Thymus (tissue), 11 donors: Measurements from ENCODE around the gene CD86. TPM values are rescaled to one million over a fixed set of nuclear protein-coding genes. Genes with fewer than 3 reads are reported as not detected.

Experiments
- DNase-seq, 9 donors: peaks; one replicate each; pipeline ENCODE4 v3.0.0-alpha.2; 2013; ENCODE audit warnings: low spot score in 9 of 9, low read depth in 6 of 9, missing footprints in 1 of 9
- H3K27ac ChIP-seq, 2 donors: one replicate each; pipeline ENCODE4 v1.5.1; 2013; ENCODE audit warnings: control low read depth in 1 of 2, low read depth in 1 of 2, low read length in 1 of 2, mild to moderate bottlenecking in 1 of 2, moderate library complexity in 1 of 2
- H3K27me3 ChIP-seq, 2 donors: one replicate each; pipeline ENCODE4 v1.5.1; 2013; ENCODE audit warnings: low read length in 1 of 2; ENCODE audit not compliant: control insufficient read depth in 2 of 2, insufficient read depth in 1 of 2
- H3K36me3 ChIP-seq, 2 donors: one replicate each; pipeline ENCODE4 v1.5.1; 2013; ENCODE audit warnings: low read length in 1 of 2, mild to moderate bottlenecking in 1 of 2, moderate library complexity in 1 of 2; ENCODE audit not compliant: control insufficient read depth in 2 of 2, insufficient read depth in 2 of 2
- H3K4me1 ChIP-seq, 2 donors: one replicate each; pipeline ENCODE4 v1.5.1; 2013; ENCODE audit warnings: low read length in 2 of 2; ENCODE audit not compliant: control insufficient read depth in 2 of 2, insufficient read depth in 2 of 2
- H3K4me3 ChIP-seq, 2 donors: one replicate each; pipeline ENCODE4 v1.5.1; 2013; ENCODE audit warnings: low read length in 2 of 2, control low read depth in 1 of 2, mild to moderate bottlenecking in 1 of 2
- H3K9me3 ChIP-seq, 2 donors: one replicate each; pipeline ENCODE4 v1.5.1; 2013; ENCODE audit warnings: low read length in 1 of 2, mild to moderate bottlenecking in 1 of 2; ENCODE audit not compliant: control insufficient read depth in 2 of 2, insufficient read depth in 1 of 2
- WGBS: extraction: QIAGEN DNeasy Blood & Tissue Kit; methylation state at CpG from one replicate; pipeline ENCODE4 v1.1.7; 2013; 5-methylcytosine and 5-hydroxymethylcytosine counted together
- polyA plus RNA-seq: library from polyadenylated mRNA; stranded (reverse); fragments of 200-250 nt; gene quantifications from one replicate; pipeline ENCODE4 v1.2.3, GENCODE V29; 2013
- total RNA-seq: library from RNA; stranded (reverse); fragments of 120-200 nt; gene quantifications from one replicate; pipeline ENCODE4 v1.2.4, GENCODE V29; 2013
- donor health status: healthy.

CD86 gene
- total and polyA plus RNA-seq, 2 donors: 13.8 to 18.0 TPM

DNA sequence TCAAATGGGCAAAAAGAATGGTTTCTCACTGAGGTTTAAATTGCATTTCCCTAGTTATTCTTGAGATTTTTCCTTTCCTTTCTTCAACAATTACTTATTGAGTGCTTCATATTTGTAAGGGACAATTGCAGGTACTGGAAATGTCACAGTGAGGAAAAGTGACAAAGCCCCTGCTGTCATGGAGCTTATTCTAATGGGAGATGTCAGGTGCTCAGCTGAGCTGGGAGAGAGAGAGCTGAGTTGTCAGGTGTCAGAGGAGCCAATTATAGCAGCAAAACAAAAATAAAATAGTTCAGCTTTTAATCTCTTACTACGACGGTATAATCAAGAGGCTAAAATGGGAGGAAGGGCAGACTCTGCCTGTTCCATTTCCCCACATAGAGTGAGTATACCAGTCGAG is 42.0 kb downstream of the CD86 start:
- H3K4me3 ChIP-seq: no peak overlapping the region
- H3K27me3 ChIP-seq: no peaks in the 10 kb centered on the region
- no peak for DNase-seq
- no peak overlapping the region for H3K27ac ChIP-seq
- 87% methylated on average over 3 of the region's 3 CpGs for WGBS
- no peaks in the 10 kb centered on the region for H3K36me3 ChIP-seq
- no peaks in the 10 kb centered on the region for H3K4me1 ChIP-seq
- no peaks in the 10 kb centered on the region for H3K9me3 ChIP-seq

DNA sequence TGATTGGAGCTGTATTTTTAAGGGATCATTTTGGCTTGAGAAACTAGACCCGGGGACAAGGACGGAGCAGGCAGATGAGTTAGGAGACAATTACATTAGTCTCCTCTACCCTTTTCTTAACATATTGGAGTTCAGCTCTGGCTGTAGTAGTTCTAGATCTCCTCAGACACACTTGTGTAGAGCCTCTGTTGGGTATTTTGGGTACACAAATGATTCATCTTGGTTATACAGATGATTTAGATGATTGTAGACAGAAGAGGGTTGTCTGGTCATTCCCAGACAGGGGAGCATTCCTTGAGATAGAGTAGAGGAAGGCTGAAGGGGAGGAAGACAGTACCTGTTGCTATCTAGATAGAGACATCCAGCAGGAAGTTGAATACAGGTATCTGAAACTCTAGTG is 43.4 kb downstream of the CD86 start:
- no peaks in the 10 kb centered on the region for H3K36me3 ChIP-seq
- H3K4me1 ChIP-seq: no peaks in the 10 kb centered on the region
- H3K4me3 ChIP-seq: no peak overlapping the region
- H3K9me3 ChIP-seq: no peaks in the 10 kb centered on the region
- no peak overlapping the region for H3K27ac ChIP-seq
- H3K27me3 ChIP-seq: no peaks in the 10 kb centered on the region
- DNase-seq: no peak
- WGBS: 96% methylated on average over 2 of the region's 2 CpGs

DNA sequence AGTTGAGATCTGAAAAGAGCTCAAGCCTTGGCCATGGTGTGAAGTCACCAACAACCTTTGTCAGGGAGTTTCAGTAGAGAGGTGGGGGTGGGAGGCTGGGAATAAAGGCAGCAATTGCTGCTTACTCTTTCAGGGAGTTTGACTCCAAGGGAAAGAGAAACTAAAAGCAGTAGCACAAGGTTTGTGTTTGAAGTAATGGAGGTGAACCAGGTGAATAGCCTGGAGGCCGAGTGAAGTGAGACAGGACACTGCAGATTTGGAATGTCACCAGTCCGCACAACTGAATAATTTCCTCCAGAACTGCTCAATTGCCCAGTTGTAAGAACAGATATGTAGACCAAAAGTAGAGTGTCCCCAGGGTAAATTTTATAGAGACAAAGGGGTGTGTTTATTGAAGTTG is 44.1 kb downstream of the CD86 start:
- no peaks in the 10 kb centered on the region for H3K27me3 ChIP-seq
- DNase-seq: no peak
- H3K4me1 ChIP-seq: no peaks in the 10 kb centered on the region
- H3K36me3 ChIP-seq: no peaks in the 10 kb centered on the region
- no peak overlapping the region for H3K27ac ChIP-seq
- no peaks in the 10 kb centered on the region for H3K9me3 ChIP-seq
- H3K4me3 ChIP-seq: no peak overlapping the region
- WGBS: 94% methylated on average over 2 of the region's 2 CpGs

DNA sequence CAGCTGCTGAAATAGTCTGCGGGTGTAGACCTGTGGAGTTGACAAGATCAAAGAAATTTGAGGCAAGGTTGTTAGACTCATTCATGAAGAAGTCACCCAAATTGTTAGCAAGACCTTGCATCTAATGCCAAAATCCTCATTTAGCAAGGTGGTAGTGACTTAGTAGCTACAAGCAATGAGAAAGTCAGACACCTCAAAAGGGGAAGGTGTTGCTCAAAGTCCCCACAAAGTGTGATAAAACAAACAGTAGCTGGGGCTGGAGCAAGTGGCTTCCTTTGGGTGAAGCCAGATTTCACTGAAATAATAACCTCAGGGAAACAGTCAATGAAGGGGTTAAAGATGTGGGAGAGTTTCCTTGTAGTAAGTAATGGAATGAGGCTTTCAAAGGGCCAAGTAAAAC is 44.9 kb downstream of the CD86 start:
- no peaks in the 10 kb centered on the region for H3K36me3 ChIP-seq

DNA sequence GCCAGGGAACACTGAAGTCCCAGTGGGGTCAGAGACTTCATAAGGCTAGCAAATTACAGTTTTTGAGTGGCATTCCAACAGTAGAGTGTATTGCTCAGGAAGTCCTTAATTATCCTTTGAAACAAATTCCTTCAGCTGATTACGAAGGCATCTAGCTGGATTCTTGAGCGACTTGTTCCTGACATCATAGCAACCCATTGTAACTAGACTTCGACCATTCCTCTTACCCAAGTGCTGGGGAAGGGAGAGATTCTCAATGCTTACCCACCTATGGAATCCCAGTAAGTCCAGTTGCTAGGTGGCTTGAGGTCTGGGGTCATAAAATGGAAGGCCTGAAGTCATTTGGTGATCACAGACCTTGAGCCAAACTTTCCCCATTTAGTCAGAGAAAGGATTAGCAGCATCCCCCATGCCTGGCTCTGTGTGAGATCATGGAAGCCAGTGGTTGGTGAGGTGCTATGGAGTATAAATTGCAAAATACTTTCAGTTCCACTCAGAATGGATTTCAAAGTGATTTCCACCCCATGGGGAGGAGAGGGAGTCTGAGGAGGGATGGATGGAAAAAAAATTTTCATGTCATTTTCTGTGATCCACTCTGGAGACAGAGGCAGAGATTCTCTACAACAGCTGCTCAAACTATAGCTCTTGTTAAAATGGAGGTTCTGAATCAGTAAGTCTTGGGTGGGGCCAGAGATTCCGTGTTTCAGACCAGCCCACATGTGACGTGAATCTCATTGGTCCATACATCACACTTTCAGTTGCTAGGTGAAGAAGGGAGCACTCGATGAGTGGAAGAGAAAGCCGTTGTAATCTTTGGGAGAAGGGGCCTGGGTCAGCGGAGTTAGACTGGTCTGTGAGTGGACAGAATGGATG is 45.7 kb downstream of the CD86 start:
- DNase-seq: no peak
- Histone ChIP-seq H3K27me3 (no peaks in the 10 kb centered on the region), H3K27ac (no peak overlapping the region), H3K36me3 (no peaks in the 10 kb centered on the region), H3K9me3 (no peaks in the 10 kb centered on the region), H3K4me1 (no peaks in the 10 kb centered on the region), H3K4me3 (no peak overlapping the region)
- 58% methylated on average over 8 of the region's 8 CpGs for WGBS

More for the DNA sequence above, 44.9 kb downstream of the CD86 start:
- H3K4me3 ChIP-seq: no peak overlapping the region
- no peaks in the 10 kb centered on the region for H3K9me3 ChIP-seq
- H3K27me3 ChIP-seq: no peaks in the 10 kb centered on the region
- H3K4me1 ChIP-seq: no peaks in the 10 kb centered on the region
- no peak overlapping the region for H3K27ac ChIP-seq
- 97% methylated on average over 1 of the region's 1 CpG for WGBS
- DNase-seq: no peak

DNA sequence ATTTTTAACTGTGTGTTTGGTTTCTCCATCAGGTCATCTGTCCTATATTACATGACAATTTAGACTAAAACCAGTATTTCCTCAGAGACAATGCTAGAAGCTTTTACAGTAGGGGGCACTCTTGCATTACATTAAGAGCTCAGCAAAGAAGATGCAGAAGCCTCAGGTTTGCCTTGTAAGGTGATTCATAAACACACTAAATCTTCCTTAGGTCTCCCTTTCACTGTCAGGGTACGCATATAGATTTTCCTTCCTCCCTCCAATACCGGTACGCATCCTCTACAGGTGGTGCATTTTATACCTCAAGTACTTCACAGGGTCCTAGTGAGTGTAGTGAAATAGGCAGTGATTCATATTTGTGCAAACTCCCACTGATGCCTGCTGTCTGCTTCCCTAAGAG is 46.5 kb downstream of the CD86 start:
- H3K27me3 ChIP-seq: no peaks in the 10 kb centered on the region
- H3K36me3 ChIP-seq: no peaks in the 10 kb centered on the region
- WGBS: 36% methylated on average over 3 of the region's 3 CpGs
- no peak overlapping the region for H3K27ac ChIP-seq
- H3K4me1 ChIP-seq: no peaks in the 10 kb centered on the region
- H3K9me3 ChIP-seq: no peaks in the 10 kb centered on the region
- DNase-seq: peak; percentile 8 to 85 (median 55)
- no peak overlapping the region for H3K4me3 ChIP-seq

DNA sequence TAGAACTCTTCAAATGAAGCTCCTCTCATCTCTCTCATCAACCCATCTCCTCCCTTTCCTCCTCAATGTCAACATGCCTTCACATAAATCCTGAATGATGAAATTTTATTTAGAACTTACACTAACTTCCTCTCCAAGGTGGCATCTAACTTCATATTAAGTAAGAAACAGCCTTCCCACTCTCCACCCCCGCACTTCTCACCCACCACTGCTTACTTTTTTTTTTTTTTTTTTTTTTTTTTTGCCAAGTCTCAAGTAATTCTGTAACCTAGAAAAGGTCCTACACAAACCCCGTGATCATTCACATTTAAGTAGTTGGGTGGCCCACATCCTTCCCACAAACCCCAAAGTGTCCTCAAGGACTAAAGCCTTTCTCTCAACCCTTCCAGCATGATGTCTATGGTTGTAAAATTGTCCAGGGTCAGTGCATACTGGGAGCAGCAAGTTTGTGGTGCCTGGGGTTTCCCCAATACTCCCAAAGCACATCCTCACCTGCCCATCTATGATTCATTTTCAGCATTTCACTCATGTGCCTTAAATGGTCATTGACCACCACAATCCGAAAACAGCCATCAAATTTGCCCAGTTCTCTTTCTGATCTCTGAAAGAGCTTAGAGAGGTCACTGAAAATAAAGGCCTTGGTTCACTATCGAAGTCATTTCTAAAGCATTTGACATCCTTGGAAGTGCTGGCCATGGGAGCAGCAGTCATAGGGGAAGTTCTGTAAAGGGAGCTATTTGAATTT is 47.2 kb downstream of the CD86 start:
- no peaks in the 10 kb centered on the region for H3K36me3 ChIP-seq
- H3K4me1 ChIP-seq: no peaks in the 10 kb centered on the region
- 87% methylated on average over 4 of the region's 4 CpGs for WGBS
- H3K27me3 ChIP-seq: no peaks in the 10 kb centered on the region
- H3K27ac ChIP-seq: no peak overlapping the region
- no peak for DNase-seq
- H3K4me3 ChIP-seq: no peak overlapping the region
- H3K9me3 ChIP-seq: no peaks in the 10 kb centered on the region

DNA sequence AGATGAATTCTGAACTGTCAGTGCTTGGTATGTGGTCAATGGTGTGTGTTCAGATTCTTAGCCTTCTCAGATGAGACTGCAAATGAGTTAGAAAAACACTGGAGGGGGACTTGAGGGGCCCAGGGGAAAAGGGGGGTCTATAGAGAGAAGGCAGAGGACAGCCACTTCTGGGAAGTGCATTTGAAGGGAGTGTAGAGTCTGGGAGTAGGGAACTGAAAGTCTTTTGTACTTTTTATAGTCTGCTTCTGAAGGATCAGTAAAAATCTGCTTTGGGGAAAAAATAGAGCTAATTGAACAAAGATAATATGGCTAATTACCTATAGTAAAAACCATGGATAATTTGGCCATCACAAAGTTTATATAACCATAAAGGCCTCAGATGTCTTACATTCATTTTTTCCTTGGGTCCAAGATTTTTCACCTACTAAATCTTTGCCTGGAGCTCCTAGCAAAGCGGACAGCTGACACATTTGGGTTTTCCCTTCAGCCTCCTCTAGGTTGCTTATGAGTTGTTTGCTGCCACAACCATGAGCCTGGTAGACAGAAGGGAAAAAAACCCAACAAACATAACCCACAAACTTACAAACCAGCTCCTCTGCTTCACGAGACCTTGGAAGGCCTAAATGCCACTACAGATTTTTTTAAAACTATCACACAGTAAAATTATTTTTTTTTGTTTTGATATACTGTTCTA is 48.8 kb downstream of the CD86 start:
- no peak for DNase-seq
- no peaks in the 10 kb centered on the region for H3K36me3 ChIP-seq
- no peaks in the 10 kb centered on the region for H3K27me3 ChIP-seq
- H3K9me3 ChIP-seq: no peaks in the 10 kb centered on the region
- no peak overlapping the region for H3K4me3 ChIP-seq
- H3K4me1 ChIP-seq: no peaks in the 10 kb centered on the region
- H3K27ac ChIP-seq: no peak overlapping the region
- WGBS: 94% methylated on average over 2 of the region's 2 CpGs
